ENCODE results near the gene GRM4. TPM values are rescaled to one million over a fixed set of nuclear protein-coding genes. Genes with fewer than 3 reads are reported as not detected.

GRM4 gene
- total and polyA plus RNA-seq, 9 of the 15 experiments (the other 6 are each of a cell fraction or from before 2014, with no cell fraction given): 0.18 TPM; not detected in 8

DNA sequence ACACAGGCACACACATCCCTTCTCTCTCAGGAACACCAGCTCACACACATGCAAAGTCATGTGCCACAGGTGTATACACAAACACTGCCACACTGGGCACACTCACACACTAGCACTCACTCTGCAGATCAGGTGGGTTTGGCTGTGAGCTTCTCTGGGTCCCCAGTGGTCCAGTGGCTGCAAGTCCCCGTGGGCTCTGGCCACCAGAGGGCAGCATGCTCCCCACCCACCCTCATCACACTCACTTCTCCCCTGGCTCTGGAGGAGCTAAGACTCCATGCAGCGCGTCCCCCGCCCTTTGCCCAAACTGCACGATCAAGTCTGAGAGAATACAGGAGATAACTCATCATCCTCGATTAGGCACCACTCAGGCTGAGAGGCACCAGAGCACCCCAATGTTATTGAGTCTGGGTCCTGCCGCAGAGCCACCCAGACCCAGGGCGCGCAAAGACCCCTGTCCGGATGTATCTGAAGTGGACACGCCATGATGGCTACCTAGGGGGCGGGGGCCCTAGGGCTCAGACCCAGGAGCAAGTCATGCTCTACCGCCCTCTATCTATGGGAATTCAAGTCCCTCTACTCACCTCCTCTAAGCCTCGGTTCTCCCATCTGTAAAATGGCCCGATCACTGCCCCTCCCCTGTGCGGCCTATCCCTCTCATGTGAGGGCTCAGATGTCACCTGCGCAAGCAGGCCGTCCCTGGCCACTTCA, 90.5 kb downstream of the GRM4 start:
- POLR2A ChIA-PET: interaction anchor here (0.5 to 1.1 kb wide), 6 partner anchors 13 to 1204 kb away, joined by 3 to 4 read pairs (median 3); no protein-coding TSS in a partner anchor
- in situ Hi-C loops (cut with MboI): loop anchor here (5.0 kb wide), 1 partner anchor 97 kb away; no protein-coding TSS in a partner anchor
- peaks cover 13 to 46% of the 10 kb centered on the region in 2 experiments; a peak in 4 of 5 replicates for H3K27me3 ChIP-seq (ENCODE audit: control insufficient read depth in 2 of 2, insufficient read depth in 2 of 2, low read length in 2 of 2)
- TF ChIP-seq RCOR1 (IDR thresholded peaks at IDR 0.05; ENCODE audit: borderline replicate concordance in 1 of 2, low read depth in 2 of 2, low read length in 2 of 2): 0 out of 4 replicates have a peak, but pooled peaks of 1 of the 2 experiments have one; percentile 43
- peak; percentile 92 for TF ChIP-seq SMC3 (conservative IDR thresholded peaks at IDR 0.05; ENCODE audit: insufficient read depth, low read depth, low read length)
- no peak for TF ChIP-seq ZNF436 (CRISPR knock-in tag; IDR thresholded peaks at IDR 0.05)
- TF ChIP-seq ZNF551 (CRISPR knock-in tag; IDR thresholded peaks at IDR 0.05): no peak
- no peak for TF ChIP-seq ZBTB1 (CRISPR knock-in tag; IDR thresholded peaks at IDR 0.05; ENCODE audit: borderline replicate concordance, low read depth)
- TF ChIP-seq HDAC3 (IDR thresholded peaks at IDR 0.05; ENCODE audit: borderline replicate concordance, partially characterized antibody): no peak
- TF ChIP-seq, protein P1, sequence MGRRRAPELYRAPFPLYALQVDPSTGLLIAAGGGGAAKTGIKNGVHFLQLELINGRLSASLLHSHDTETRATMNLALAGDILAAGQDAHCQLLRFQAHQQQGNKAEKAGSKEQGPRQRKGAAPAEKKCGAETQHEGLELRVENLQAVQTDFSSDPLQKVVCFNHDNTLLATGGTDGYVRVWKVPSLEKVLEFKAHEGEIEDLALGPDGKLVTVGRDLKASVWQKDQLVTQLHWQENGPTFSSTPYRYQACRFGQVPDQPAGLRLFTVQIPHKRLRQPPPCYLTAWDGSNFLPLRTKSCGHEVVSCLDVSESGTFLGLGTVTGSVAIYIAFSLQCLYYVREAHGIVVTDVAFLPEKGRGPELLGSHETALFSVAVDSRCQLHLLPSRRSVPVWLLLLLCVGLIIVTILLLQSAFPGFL (CRISPR knock-in tag; IDR thresholded peaks at IDR 0.05): no peak
- no peak for TF ChIP-seq ZNF444 (CRISPR knock-in tag; IDR thresholded peaks at IDR 0.05)
- no peak for TF ChIP-seq GTF2F1 (IDR thresholded peaks at IDR 0.05; ENCODE audit: low read depth, low read length)
- TF ChIP-seq ZFP36 (IDR thresholded peaks at IDR 0.05; ENCODE audit: low read depth, low read length, partially characterized antibody): no peak
- TF ChIP-seq, protein P2, sequence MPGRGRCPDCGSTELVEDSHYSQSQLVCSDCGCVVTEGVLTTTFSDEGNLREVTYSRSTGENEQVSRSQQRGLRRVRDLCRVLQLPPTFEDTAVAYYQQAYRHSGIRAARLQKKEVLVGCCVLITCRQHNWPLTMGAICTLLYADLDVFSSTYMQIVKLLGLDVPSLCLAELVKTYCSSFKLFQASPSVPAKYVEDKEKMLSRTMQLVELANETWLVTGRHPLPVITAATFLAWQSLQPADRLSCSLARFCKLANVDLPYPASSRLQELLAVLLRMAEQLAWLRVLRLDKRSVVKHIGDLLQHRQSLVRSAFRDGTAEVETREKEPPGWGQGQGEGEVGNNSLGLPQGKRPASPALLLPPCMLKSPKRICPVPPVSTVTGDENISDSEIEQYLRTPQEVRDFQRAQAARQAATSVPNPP (IDR thresholded peaks at IDR 0.05; ENCODE audit: borderline replicate concordance, insufficient read depth, insufficient read length): no peak
- TF ChIP-seq, protein P3, sequence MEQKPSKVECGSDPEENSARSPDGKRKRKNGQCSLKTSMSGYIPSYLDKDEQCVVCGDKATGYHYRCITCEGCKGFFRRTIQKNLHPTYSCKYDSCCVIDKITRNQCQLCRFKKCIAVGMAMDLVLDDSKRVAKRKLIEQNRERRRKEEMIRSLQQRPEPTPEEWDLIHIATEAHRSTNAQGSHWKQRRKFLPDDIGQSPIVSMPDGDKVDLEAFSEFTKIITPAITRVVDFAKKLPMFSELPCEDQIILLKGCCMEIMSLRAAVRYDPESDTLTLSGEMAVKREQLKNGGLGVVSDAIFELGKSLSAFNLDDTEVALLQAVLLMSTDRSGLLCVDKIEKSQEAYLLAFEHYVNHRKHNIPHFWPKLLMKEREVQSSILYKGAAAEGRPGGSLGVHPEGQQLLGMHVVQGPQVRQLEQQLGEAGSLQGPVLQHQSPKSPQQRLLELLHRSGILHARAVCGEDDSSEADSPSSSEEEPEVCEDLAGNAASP (IDR thresholded peaks at IDR 0.05): no peak
- TF ChIP-seq ZZZ3 (IDR thresholded peaks at IDR 0.05): no peak
- TF ChIP-seq MAZ (CRISPR knock-in tag; conservative IDR thresholded peaks at IDR 0.05 in 1 of 2, IDR thresholded peaks at IDR 0.05 in 1 of 2): peak in 1 of 2 experiments; percentile 18; a peak in 1 of 4 replicates
- TF ChIP-seq, protein P4, sequence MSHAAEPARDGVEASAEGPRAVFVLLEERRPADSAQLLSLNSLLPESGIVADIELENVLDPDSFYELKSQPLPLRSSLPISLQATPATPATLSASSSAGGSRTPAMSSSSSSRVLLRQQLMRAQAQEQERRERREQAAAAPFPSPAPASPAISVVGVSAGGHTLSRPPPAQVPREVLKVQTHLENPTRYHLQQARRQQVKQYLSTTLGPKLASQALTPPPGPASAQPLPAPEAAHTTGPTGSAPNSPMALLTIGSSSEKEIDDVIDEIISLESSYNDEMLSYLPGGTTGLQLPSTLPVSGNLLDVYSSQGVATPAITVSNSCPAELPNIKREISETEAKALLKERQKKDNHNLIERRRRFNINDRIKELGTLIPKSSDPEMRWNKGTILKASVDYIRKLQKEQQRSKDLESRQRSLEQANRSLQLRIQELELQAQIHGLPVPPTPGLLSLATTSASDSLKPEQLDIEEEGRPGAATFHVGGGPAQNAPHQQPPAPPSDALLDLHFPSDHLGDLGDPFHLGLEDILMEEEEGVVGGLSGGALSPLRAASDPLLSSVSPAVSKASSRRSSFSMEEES (CRISPR knock-in tag; IDR thresholded peaks at IDR 0.05): no peak

More for the DNA sequence above, 90.5 kb downstream of the GRM4 start:
- peak; percentile 86 to 94 (median 92) for DNase-seq (ENCODE audit: extremely low read depth in 1 of 4, low spot score in 3 of 4)
- Histone ChIP-seq H3K9me3 (replicated peaks; ENCODE audit: control insufficient read depth, insufficient read depth, low read depth, low read length) (no peaks in the 10 kb centered on the region), H3K4me2 (ENCODE audit: insufficient read depth, low read length) (peak overlapping the region; percentile 7; the same call in 1 of the 2 replicates), H2AFZ (ENCODE audit: low read depth, low read length) (no peak overlapping the region), H3K4me1 (replicated peaks in 1 of 2; ENCODE audit: control insufficient read depth in 2 of 2, insufficient read depth in 2 of 2, low read length in 2 of 2) (peaks cover 5 to 25% of the 10 kb centered on the region in 2 experiments; a peak in 4 of 5 replicates), H3K36me3 (ENCODE audit: control insufficient read depth, insufficient read depth, low read length) (no peaks in the 10 kb centered on the region), H3K9ac (ENCODE audit: insufficient read depth in 1 of 2, low read depth in 2 of 2, low read length in 2 of 2) (no peak overlapping the region), H3K9me1 (ENCODE audit: control insufficient read depth, insufficient read depth, low read length) (no peaks in the 10 kb centered on the region), H3K4me3 (no peak overlapping the region), H3K79me2 (ENCODE audit: control insufficient read depth, insufficient read depth, low read length) (no peaks in the 10 kb centered on the region), H3K27ac (ENCODE audit: extremely low read depth, low read depth, low read length) (no peak overlapping the region), H4K20me1 (replicated peaks; ENCODE audit: control insufficient read depth, insufficient read depth, low read length) (peaks cover 9% of the 10 kb centered on the region)
- intact Hi-C loops (cut with micrococcal nuclease): loop anchor here (1.0 to 5.0 kb wide), 2 partner anchors 99 to 187 kb away; no protein-coding TSS in a partner anchor
- CTCF ChIA-PET (ENCODE audit: low intra/inter-chr PET ratio): interaction anchor here (0.6 to 1.2 kb wide), 3 partner anchors 94 to 344 kb away, joined by 3 to 5 read pairs (median 3); partner anchors contain the start of gene UQCC2
- ATAC-seq: peak; percentile 88
- peak; percentile 92 for FAIRE-seq
- WGBS (ENCODE audit: insufficient coverage, low coverage, missing lambda C conversion rate): 18% methylated on average over 17 of the region's 18 CpGs
- BruUV-seq (replicated peaks): no TSS peak
